ENCODE data around the gene HEBP1.

Gene HEBP1

DNA sequence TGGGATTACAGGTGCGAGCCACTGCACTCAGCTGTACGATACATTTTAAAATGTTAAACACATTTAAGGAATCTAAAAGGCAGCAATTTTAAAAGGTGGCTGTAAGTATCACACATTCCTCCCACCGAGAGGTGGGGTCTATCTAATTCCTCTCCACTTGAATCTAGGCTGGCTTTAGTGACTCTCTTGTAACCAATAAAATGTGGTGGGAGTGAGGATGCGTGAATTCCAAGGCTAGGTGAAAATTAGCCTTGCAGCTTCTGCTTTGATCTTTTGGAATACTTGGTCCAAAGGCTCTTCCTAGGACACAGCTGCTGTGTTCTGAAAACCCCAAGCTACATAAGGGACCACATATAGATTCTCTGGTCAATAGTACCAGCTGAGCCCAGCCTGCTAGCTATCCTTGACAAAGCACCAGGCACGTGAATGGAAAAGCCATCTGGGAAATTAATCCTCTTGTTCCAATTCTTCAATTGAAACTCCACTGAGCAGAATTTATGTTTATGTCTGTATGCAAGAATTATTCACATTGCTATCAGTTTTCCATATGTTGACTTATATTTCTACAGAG, 39.3 kb downstream of the HEBP1 start:
- DNase-seq (ENCODE audit: extremely low spot score) = no peak
- ChIA-PET CTCF (interaction anchor here (1.0 kb wide), 1 partner anchor 18 kb away, joined by 6 read pairs; no protein-coding TSS in a partner anchor), POLR2A (no interaction called here)
- TF ChIP-seq BHLHE40 (IDR thresholded peaks at IDR 0.05; ENCODE audit: borderline replicate concordance) (no peak), SUZ12 (IDR thresholded peaks at IDR 0.05) (no peak), FOXK2 (IDR thresholded peaks at IDR 0.05) (no peak), LEF1 (IDR thresholded peaks at IDR 0.05; ENCODE audit: borderline replicate concordance) (no peak), SP1 (IDR thresholded peaks at IDR 0.05) (no peak), TARDBP (IDR thresholded peaks at IDR 0.05) (no peak), ARNT (IDR thresholded peaks at IDR 0.05) (no peak), FOXA1 (IDR thresholded peaks at IDR 0.05) (no peak), ZNF384 (IDR thresholded peaks at IDR 0.05) (no peak), NFRKB (IDR thresholded peaks at IDR 0.05) (no peak), HDGF (IDR thresholded peaks at IDR 0.05; ENCODE audit: borderline replicate concordance) (no peak), L3MBTL2 (conservative IDR thresholded peaks at IDR 0.05) (no peak), ELF4 (IDR thresholded peaks at IDR 0.05) (no peak), CTBP1 (IDR thresholded peaks at IDR 0.05; ENCODE audit: borderline replicate concordance) (no peak), FOXM1 (IDR thresholded peaks at IDR 0.05; ENCODE audit: borderline replicate concordance) (no peak)
- TF ChIP-seq, protein P1, sequence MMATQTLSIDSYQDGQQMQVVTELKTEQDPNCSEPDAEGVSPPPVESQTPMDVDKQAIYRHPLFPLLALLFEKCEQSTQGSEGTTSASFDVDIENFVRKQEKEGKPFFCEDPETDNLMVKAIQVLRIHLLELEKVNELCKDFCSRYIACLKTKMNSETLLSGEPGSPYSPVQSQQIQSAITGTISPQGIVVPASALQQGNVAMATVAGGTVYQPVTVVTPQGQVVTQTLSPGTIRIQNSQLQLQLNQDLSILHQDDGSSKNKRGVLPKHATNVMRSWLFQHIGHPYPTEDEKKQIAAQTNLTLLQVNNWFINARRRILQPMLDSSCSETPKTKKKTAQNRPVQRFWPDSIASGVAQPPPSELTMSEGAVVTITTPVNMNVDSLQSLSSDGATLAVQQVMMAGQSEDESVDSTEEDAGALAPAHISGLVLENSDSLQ (IDR thresholded peaks at IDR 0.05) = no peak

DNA sequence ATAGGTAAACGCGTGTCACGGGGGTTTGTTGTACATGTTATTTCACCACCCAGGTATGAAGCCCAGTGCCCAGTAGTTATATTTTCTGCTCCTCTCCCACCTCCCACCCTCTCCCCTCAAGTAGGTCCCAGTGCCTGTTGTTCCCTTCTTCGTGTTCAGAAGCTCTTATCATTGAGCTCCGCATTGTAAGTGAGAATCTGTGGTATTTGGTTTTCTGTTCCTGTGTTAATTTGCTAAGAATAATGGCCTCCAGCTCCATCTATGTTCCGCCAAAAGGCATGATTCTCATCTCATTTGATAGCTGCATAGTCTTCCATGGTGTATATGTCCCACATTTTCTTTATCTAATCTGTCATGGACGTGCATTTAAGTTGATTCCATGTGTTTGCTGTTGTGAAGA, 41.2 kb downstream of the HEBP1 start:
- CTCF ChIA-PET = no interaction called here
- DNase-seq (ENCODE audit: extremely low spot score) = no peak
- POLR2A ChIA-PET = no interaction called here
- TF ChIP-seq SUZ12 (IDR thresholded peaks at IDR 0.05) (no peak), SP1 (IDR thresholded peaks at IDR 0.05) (no peak)

DNA sequence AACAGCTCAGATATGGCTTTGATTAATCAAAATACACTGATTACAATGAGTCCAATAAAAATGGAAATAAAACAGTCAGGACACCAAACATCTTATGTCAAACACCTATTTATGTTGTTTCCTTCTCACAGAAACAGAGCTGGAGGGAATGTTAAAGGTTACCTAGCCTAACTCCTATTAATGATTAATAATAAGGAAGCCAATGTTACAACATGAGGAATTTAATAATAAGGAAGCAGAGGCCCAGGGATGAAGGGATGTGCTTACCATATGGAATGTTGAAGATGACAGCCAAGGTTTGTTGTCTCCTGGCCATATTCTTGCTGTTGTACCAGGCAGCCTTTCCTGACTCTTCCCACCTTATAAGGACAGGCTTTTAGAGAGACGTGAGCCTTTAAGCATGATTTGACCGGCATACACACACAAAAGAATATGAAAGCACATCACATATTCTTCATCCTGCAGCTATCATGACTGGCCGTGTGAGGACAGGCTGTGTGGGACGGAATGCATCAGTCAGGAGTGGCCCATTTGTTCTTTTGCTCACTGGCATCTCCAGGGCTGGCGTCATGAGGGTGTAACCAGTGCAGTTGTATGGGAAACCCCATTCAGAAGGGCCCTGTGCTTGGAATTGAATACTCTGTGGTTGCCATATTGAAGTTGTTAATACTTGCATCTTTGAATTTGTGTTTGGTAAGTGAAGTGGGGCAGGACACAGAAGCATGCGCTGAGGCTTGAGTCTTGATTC, 45.0 kb downstream of the HEBP1 start:
- DNase-seq (ENCODE audit: extremely low spot score) = no peak
- ChIA-PET POLR2A (interaction anchor here (0.8 kb wide), 1 partner anchor 39 kb away, joined by 3 read pairs; no protein-coding TSS in a partner anchor), CTCF (interaction anchor here (0.6 to 1.6 kb wide), 3 partner anchors 22 to 257 kb away, joined by 3 read pairs; no protein-coding TSS in a partner anchor)
- TF ChIP-seq ARNT (IDR thresholded peaks at IDR 0.05) (no peak), BHLHE40 (IDR thresholded peaks at IDR 0.05; ENCODE audit: borderline replicate concordance) (no peak), SP1 (IDR thresholded peaks at IDR 0.05) (no peak), ZNF384 (IDR thresholded peaks at IDR 0.05) (no peak), FOXK2 (IDR thresholded peaks at IDR 0.05) (no peak), CTBP1 (IDR thresholded peaks at IDR 0.05; ENCODE audit: borderline replicate concordance) (no peak), FOXM1 (IDR thresholded peaks at IDR 0.05; ENCODE audit: borderline replicate concordance) (no peak), TARDBP (IDR thresholded peaks at IDR 0.05) (no peak), ELF4 (IDR thresholded peaks at IDR 0.05) (no peak), LEF1 (IDR thresholded peaks at IDR 0.05; ENCODE audit: borderline replicate concordance) (no peak), L3MBTL2 (conservative IDR thresholded peaks at IDR 0.05) (no peak), SUZ12 (IDR thresholded peaks at IDR 0.05) (no peak), FOXA1 (IDR thresholded peaks at IDR 0.05) (no peak), NFRKB (IDR thresholded peaks at IDR 0.05) (no peak), HDGF (IDR thresholded peaks at IDR 0.05; ENCODE audit: borderline replicate concordance) (no peak)
- TF ChIP-seq, protein P1 (IDR thresholded peaks at IDR 0.05) = no peak

DNA sequence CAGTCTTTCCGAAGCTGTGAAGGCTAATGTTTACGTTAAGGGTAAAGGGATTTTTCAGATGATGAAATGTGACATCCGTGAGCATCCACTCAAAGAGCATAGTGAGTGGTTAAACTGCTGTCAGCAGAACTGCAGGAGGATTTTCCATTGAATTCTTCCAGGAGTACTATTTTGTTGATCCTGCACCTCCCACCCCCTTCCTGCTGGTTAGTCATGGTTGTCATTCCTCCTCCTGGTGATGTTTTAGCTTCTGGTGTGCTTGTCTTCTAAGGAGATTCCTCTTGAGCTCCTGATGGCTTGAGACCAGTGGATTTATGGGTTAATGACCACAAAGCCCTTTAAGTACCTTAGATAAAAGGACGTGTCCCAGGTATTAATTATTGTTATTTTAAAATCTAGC, 45.7 kb downstream of the HEBP1 start:
- no peak for DNase-seq (ENCODE audit: extremely low spot score)
- CTCF ChIA-PET = interaction anchor here (0.6 to 1.6 kb wide), 3 partner anchors 22 to 258 kb away, joined by 3 read pairs; no protein-coding TSS in a partner anchor
- POLR2A ChIA-PET = interaction anchor here (0.8 kb wide), 1 partner anchor 38 kb away, joined by 3 read pairs; no protein-coding TSS in a partner anchor
- TF ChIP-seq, protein P1 (IDR thresholded peaks at IDR 0.05) = no peak
- TF ChIP-seq FOXM1 (IDR thresholded peaks at IDR 0.05; ENCODE audit: borderline replicate concordance) (no peak), LEF1 (IDR thresholded peaks at IDR 0.05; ENCODE audit: borderline replicate concordance) (no peak), SUZ12 (IDR thresholded peaks at IDR 0.05) (no peak), CTBP1 (IDR thresholded peaks at IDR 0.05; ENCODE audit: borderline replicate concordance) (no peak), FOXK2 (IDR thresholded peaks at IDR 0.05) (no peak), HDGF (IDR thresholded peaks at IDR 0.05; ENCODE audit: borderline replicate concordance) (no peak), ARNT (IDR thresholded peaks at IDR 0.05) (no peak), ELF4 (IDR thresholded peaks at IDR 0.05) (no peak), NFRKB (IDR thresholded peaks at IDR 0.05) (no peak), BHLHE40 (IDR thresholded peaks at IDR 0.05; ENCODE audit: borderline replicate concordance) (no peak), FOXA1 (IDR thresholded peaks at IDR 0.05) (no peak), L3MBTL2 (conservative IDR thresholded peaks at IDR 0.05) (no peak)

DNA sequence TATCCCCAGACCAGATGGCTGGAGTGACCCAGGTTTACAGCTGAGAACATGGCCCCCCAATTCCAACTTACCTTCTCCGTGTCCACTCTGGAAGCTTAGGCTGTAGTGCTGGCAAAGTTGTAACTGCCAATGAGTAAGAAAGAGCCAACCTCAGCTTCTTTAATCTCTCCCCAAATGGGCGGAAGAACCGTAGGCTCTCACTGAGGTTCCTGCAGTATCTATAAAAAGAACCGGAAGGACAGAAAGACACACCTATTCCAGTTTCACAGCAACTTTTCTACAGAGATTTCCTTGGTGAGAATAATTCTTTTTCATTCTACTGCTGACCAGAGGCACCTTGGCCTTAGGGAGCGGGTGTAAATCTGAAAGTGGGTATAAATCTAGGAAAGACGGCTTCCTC, 48.0 kb downstream of the HEBP1 start, which contains the start of gene GPRC5D:
Gene GPRC5D, minus strand, starts transcription at position 135 of the 400 bp plus-strand sequence. CDS start 1,786 bp downstream, outside the sequence.
- DNase-seq (ENCODE audit: extremely low spot score) = no peak
- ChIA-PET CTCF (no interaction called here), POLR2A (no interaction called here)
- TF ChIP-seq CTBP1 (IDR thresholded peaks at IDR 0.05; ENCODE audit: borderline replicate concordance) = no peak
- no peak for TF ChIP-seq BHLHE40 (IDR thresholded peaks at IDR 0.05; ENCODE audit: borderline replicate concordance)
- no peak for TF ChIP-seq FOXK2 (IDR thresholded peaks at IDR 0.05)
- TF ChIP-seq ELF4 (IDR thresholded peaks at IDR 0.05) = no peak
- TF ChIP-seq TARDBP (IDR thresholded peaks at IDR 0.05) = no peak
- TF ChIP-seq LEF1 (IDR thresholded peaks at IDR 0.05; ENCODE audit: borderline replicate concordance) = no peak
- TF ChIP-seq ZNF384 (IDR thresholded peaks at IDR 0.05) = no peak
- TF ChIP-seq FOXM1 (IDR thresholded peaks at IDR 0.05; ENCODE audit: borderline replicate concordance) = no peak
- TF ChIP-seq NFRKB (IDR thresholded peaks at IDR 0.05) = no peak
- no peak for TF ChIP-seq SP1 (IDR thresholded peaks at IDR 0.05)
- no peak for TF ChIP-seq HDGF (IDR thresholded peaks at IDR 0.05; ENCODE audit: borderline replicate concordance)
- no peak for TF ChIP-seq FOXA1 (IDR thresholded peaks at IDR 0.05)
- no peak for TF ChIP-seq L3MBTL2 (conservative IDR thresholded peaks at IDR 0.05)
- TF ChIP-seq, protein P1 (IDR thresholded peaks at IDR 0.05) = no peak
